Astrocyte (in vitro differentiated cells and primary cell): Measurements from ENCODE around the gene MGAT5. TPM values are rescaled to one million over a fixed set of nuclear protein-coding genes. Genes with fewer than 3 reads are reported as not detected.

Experiments
- DNase-seq: peaks from one replicate; pipeline ENCODE4 v3.0.0-alpha.2; 2010; ENCODE audit warnings: low read depth
- FAIRE-seq: peaks from 2 replicates; lab custom pipeline; 2011; peaks lifted over from hg19 to GRCh38; lab: Jason Lieb, UNC
- H2AFZ ChIP-seq: 2 replicates; pipeline ENCODE4 v1.6.0; 2012; ENCODE audit warnings: low read depth, low read length, inconsistent platforms
- H3K27ac ChIP-seq: 2 replicates; pipeline ENCODE4 v1.5.1; 2011; ENCODE audit warnings: low read depth, low read length, inconsistent platforms
- H3K27me3 ChIP-seq: 2 replicates; pipeline ENCODE4 v1.6.0; 2011; ENCODE audit warnings: low read length, inconsistent platforms; ENCODE audit not compliant: insufficient read depth
- H3K36me3 ChIP-seq: 2 replicates; pipeline ENCODE4 v1.5.1; 2011; ENCODE audit warnings: low read length, inconsistent platforms; ENCODE audit not compliant: insufficient read depth
- H3K4me1 ChIP-seq: 2 replicates; pipeline ENCODE4 v1.5.1; 2011; ENCODE audit warnings: low read length, inconsistent platforms; ENCODE audit not compliant: insufficient read depth
- H3K4me2 ChIP-seq: 2 replicates; pipeline ENCODE4 v1.6.0; 2012; ENCODE audit warnings: low read length, inconsistent platforms
- H3K4me3 ChIP-seq: 2 replicates; pipeline ENCODE4 v1.5.1; 2011; ENCODE audit warnings: low read depth, mild to moderate bottlenecking, low read length, inconsistent platforms; ENCODE audit not compliant: insufficient read depth
- H3K79me2 ChIP-seq: 2 replicates; pipeline ENCODE4 v1.6.0; 2012; ENCODE audit warnings: mild to moderate bottlenecking, low read length, inconsistent platforms; ENCODE audit not compliant: insufficient read depth
- H3K9ac ChIP-seq: 2 replicates; pipeline ENCODE4 v1.6.0; 2012; ENCODE audit warnings: mild to moderate bottlenecking, low read length, inconsistent platforms
- H3K9me3 ChIP-seq: 2 replicates; pipeline ENCODE4 v1.5.1; 2012; ENCODE audit warnings: low read depth, mild to moderate bottlenecking, low read length, inconsistent platforms; ENCODE audit not compliant: insufficient read depth
- H4K20me1 ChIP-seq: 2 replicates; pipeline ENCODE4 v1.6.0; 2012; ENCODE audit warnings: low read length, inconsistent platforms; ENCODE audit not compliant: insufficient read depth
- H3K27ac Mint-ChIP-seq: one replicate; pipeline ENCODE4 v1.8.0; 2021; ENCODE audit warnings: mild to moderate bottlenecking, mixed read lengths; ENCODE audit not compliant: unreplicated experiment
- H3K27me3 Mint-ChIP-seq: one replicate; pipeline ENCODE4 v1.8.0; 2021; ENCODE audit warnings: low read depth, mixed read lengths; ENCODE audit not compliant: unreplicated experiment
- H3K36me3 Mint-ChIP-seq: one replicate; pipeline ENCODE4 v1.8.0; 2021; ENCODE audit warnings: low read depth, mixed read lengths; ENCODE audit not compliant: unreplicated experiment
- H3K4me1 Mint-ChIP-seq: one replicate; pipeline ENCODE4 v1.8.0; 2021; ENCODE audit warnings: low read depth, mixed read lengths; ENCODE audit not compliant: unreplicated experiment
- H3K4me3 Mint-ChIP-seq: one replicate; pipeline ENCODE4 v1.8.0; 2021; ENCODE audit warnings: mild to moderate bottlenecking, moderate library complexity, mixed read lengths; ENCODE audit not compliant: unreplicated experiment
- H3K9me3 Mint-ChIP-seq: one replicate; pipeline ENCODE4 v1.8.0; 2021; ENCODE audit warnings: mild to moderate bottlenecking, mixed read lengths; ENCODE audit not compliant: unreplicated experiment
- EZH2 ChIP-seq: IDR thresholded peaks from 2 replicates; pipeline ENCODE4 v1.6.1; 2012; ENCODE audit warnings: mild to moderate bottlenecking, low read length, inconsistent platforms; ENCODE audit not compliant: insufficient read depth
- total RNA-seq: library from RNA; stranded (reverse); gene quantifications from 2 replicates; pipeline ENCODE4 v1.2.1, GENCODE V29; 2021
- TF ChIP-seq, protein P1 (sequence below): IDR thresholded peaks from 2 replicates; pipeline ENCODE4 v1.5.1; 2011; ENCODE audit warnings: low read depth, mild to moderate bottlenecking, inconsistent platforms, low read length, moderate library complexity; ENCODE audit not compliant: insufficient read depth

Gene MGAT5
- total RNA-seq, 1 donor from 2014 or later = 80.2 TPM

DNA sequence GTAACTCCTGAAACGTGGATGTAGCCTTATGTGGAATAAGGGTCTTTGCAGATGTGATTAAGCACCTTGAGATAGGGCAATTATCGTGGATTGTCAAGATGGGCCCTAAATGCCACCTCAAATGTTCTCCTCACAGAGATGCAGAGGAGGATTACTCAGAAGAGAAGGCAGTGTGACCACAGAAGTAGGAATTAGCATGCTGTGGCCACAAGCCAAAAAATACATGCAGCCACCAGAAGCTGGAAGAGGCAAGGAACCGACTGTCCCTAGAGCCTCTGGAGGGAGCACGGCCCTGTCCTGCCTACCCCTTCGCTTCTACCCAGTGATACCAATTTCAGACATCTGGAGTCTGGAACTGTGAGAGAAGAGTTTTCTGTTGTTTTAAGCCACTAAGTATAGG lies 47.3 kb upstream of the MGAT5 start:
- H3K4me1 ChIP-seq = peaks cover 9% of the 10 kb centered on the region
- H3K36me3 ChIP-seq = no peaks in the 10 kb centered on the region
- no peak overlapping the region for H3K27ac Mint-ChIP-seq
- no peak overlapping the region for H3K4me3 Mint-ChIP-seq
- H3K4me2 ChIP-seq = peak overlapping the region; percentile 7
- H3K9me3 ChIP-seq = no peaks in the 10 kb centered on the region
- TF ChIP-seq EZH2 = no peak
- TF ChIP-seq, protein P1, sequence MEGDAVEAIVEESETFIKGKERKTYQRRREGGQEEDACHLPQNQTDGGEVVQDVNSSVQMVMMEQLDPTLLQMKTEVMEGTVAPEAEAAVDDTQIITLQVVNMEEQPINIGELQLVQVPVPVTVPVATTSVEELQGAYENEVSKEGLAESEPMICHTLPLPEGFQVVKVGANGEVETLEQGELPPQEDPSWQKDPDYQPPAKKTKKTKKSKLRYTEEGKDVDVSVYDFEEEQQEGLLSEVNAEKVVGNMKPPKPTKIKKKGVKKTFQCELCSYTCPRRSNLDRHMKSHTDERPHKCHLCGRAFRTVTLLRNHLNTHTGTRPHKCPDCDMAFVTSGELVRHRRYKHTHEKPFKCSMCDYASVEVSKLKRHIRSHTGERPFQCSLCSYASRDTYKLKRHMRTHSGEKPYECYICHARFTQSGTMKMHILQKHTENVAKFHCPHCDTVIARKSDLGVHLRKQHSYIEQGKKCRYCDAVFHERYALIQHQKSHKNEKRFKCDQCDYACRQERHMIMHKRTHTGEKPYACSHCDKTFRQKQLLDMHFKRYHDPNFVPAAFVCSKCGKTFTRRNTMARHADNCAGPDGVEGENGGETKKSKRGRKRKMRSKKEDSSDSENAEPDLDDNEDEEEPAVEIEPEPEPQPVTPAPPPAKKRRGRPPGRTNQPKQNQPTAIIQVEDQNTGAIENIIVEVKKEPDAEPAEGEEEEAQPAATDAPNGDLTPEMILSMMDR = no peak
- H3K36me3 Mint-ChIP-seq = no peaks in the 10 kb centered on the region
- H4K20me1 ChIP-seq = peaks cover 43% of the 10 kb centered on the region
- H3K27me3 Mint-ChIP-seq = no peaks in the 10 kb centered on the region
- H3K9me3 Mint-ChIP-seq = no peaks in the 10 kb centered on the region
- no peak overlapping the region for H3K4me3 ChIP-seq
- no peaks in the 10 kb centered on the region for H3K27me3 ChIP-seq
- no peak overlapping the region for H2AFZ ChIP-seq
- no peak overlapping the region for H3K9ac ChIP-seq
- no peak for FAIRE-seq
- H3K27ac ChIP-seq = no peak overlapping the region
- H3K79me2 ChIP-seq = peaks cover 5% of the 10 kb centered on the region
- DNase-seq = peak; percentile 65
- peaks cover 24% of the 10 kb centered on the region for H3K4me1 Mint-ChIP-seq

DNA sequence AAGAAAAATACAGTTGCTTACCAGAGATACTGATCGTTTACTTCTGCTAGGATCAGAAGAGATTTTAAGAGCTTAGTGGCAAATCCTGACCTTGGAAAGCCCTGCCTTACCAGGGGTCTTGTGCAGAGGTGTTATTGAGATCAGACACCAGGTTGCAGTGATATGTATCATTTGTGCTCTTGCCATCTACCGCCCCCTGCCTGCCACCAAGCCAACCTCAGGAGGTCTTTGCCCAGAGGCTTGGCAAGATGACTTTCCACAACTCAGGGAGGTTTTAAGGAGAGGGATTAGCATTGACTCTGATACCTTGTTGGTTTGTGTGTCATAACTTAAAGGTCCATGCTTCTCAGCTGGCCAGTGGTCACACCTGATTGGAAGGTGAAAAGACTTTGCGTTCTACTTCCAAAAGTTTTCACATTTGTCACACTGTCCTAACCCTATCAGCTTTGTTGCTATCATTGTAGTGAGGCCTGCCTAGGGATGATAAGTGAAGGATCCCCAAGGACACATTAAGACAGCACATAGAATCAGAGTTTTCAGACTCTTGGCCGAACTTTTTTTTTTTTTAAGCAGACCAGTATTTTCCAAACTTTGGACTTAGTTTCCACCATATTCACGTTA lies 46.2 kb upstream of the MGAT5 start:
- no peaks in the 10 kb centered on the region for H3K36me3 ChIP-seq
- peaks cover 9% of the 10 kb centered on the region for H3K4me1 ChIP-seq
- no peaks in the 10 kb centered on the region for H3K27me3 ChIP-seq
- Mint-ChIP-seq H3K4me1 (peaks cover 18% of the 10 kb centered on the region), H3K36me3 (no peaks in the 10 kb centered on the region), H3K27ac (no peak overlapping the region), H3K9me3 (no peaks in the 10 kb centered on the region), H3K27me3 (no peaks in the 10 kb centered on the region), H3K4me3 (no peak overlapping the region)
- H3K9ac ChIP-seq = no peak overlapping the region
- no peaks in the 10 kb centered on the region for H3K9me3 ChIP-seq
- FAIRE-seq (no peak), DNase-seq (no peak)
- TF ChIP-seq, protein P1 = peak; percentile 50
- TF ChIP-seq EZH2 = no peak
- peaks cover 43% of the 10 kb centered on the region for H4K20me1 ChIP-seq
- no peak overlapping the region for H3K4me2 ChIP-seq
- no peak overlapping the region for H3K4me3 ChIP-seq
- no peak overlapping the region for H2AFZ ChIP-seq
- peaks cover 5% of the 10 kb centered on the region for H3K79me2 ChIP-seq
- H3K27ac ChIP-seq = no peak overlapping the region

DNA sequence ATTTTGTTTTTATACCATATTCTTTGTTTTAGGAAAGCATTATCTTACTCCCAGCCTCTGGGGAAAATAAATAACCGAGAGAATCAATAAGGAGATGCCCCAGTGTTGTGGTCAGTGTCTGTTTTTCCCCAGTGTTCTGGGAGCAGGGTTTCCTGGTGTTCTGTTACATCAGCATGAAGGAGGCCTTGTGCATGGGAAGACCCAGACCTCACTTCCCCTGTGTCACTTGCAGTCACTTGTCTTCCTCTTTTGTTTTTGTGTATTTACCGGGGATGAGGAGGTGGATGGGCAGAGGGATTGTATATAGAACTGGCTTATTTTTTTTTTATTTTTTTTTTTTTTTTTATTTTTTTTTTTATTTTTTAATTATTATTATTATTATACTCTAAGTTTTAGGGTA lies 45.0 kb upstream of the MGAT5 start:
- no peaks in the 10 kb centered on the region for H3K27me3 ChIP-seq
- no peak for FAIRE-seq

More for the DNA sequence above, 45.0 kb upstream of the MGAT5 start:
- peaks cover 43% of the 10 kb centered on the region for H4K20me1 ChIP-seq
- H3K36me3 ChIP-seq = no peaks in the 10 kb centered on the region
- no peak overlapping the region for H3K27ac ChIP-seq
- no peaks in the 10 kb centered on the region for H3K36me3 Mint-ChIP-seq
- H3K9ac ChIP-seq = no peak overlapping the region
- DNase-seq = no peak
- no peaks in the 10 kb centered on the region for H3K9me3 Mint-ChIP-seq
- H3K4me1 ChIP-seq = peaks cover 9% of the 10 kb centered on the region
- no peak overlapping the region for H3K4me3 Mint-ChIP-seq
- no peak overlapping the region for H3K27ac Mint-ChIP-seq
- peaks cover 17% of the 10 kb centered on the region for H3K4me1 Mint-ChIP-seq
- no peak overlapping the region for H3K4me2 ChIP-seq
- no peak for TF ChIP-seq EZH2
- TF ChIP-seq, protein P1 = no peak
- H3K79me2 ChIP-seq = peaks cover 8% of the 10 kb centered on the region
- no peaks in the 10 kb centered on the region for H3K9me3 ChIP-seq
- no peak overlapping the region for H2AFZ ChIP-seq
- no peaks in the 10 kb centered on the region for H3K27me3 Mint-ChIP-seq
- H3K4me3 ChIP-seq = no peak overlapping the region
